ENCODE data around the gene KCNG2. TPM values are rescaled to one million over a fixed set of nuclear protein-coding genes. Genes with fewer than 3 reads are reported as not detected.

KCNG2 gene
- total and polyA plus RNA-seq, 9 of the 15 experiments (the other 6 are each of a cell fraction or from before 2014, with no cell fraction given): not detected

DNA sequence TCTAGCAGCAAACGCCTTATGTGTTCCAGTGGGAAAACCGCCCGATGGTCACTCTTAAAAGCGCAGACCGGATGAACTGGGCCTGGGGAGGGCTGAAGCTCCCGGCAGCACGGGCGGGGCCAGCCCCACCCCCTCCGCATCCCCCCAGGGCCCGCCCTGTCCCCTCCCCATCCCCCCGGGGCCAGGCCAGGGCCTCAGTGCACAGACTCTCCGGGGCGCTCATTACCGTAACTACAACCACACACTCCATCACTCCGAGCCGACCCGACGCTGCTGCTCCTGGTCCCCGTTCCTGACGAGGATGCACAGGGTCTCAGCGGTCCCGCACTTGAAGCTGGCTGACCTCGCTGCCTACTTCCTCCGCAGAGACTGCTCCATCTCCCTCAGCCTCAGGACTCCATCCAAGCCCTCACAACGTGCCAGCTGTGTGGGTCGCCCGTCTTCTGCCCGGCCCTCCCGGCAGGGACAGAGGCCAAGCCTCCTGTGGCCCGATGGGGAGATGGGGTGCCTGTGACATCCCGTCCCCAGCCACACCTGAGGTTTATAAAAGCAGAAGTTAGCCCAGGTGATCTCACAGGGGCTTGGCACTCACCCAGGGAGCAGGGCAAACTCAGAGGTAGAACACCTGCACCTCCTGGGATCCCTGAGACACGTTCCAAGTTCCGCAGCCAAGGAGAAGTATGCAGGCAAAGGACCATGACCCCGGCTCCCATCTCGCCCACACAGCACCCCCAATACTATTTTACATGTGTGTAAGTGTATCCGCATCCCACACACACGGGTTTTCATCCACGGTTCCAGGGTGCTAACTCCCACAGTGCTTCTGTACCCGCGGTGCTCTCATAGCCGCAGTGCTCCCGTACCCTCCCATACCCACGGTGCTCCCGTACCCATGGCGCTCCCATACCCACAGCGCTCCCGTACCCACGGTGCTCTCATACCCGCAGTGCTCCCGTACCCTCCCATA is 117.7 kb downstream of the KCNG2 start:
- H3K9me3 ChIP-seq (replicated peaks; ENCODE audit: control insufficient read depth, insufficient read depth, low read depth, low read length): 0 out of 2 replicates have a peak, but pooled peaks cover 1% of the 10 kb centered on the region
- intact Hi-C loops (cut with micrococcal nuclease): no loop called here
- H3K4me3 ChIP-seq: no peak overlapping the region
- H3K79me2 ChIP-seq (ENCODE audit: control insufficient read depth, insufficient read depth, low read length): no peaks in the 10 kb centered on the region
- peak; percentile 80 for TF ChIP-seq ZNF263 (CRISPR knock-in tag; IDR thresholded peaks at IDR 0.05; ENCODE audit: borderline replicate concordance)
- TF ChIP-seq ZNF311 (CRISPR knock-in tag; IDR thresholded peaks at IDR 0.05): no peak
- TF ChIP-seq, protein P1, sequence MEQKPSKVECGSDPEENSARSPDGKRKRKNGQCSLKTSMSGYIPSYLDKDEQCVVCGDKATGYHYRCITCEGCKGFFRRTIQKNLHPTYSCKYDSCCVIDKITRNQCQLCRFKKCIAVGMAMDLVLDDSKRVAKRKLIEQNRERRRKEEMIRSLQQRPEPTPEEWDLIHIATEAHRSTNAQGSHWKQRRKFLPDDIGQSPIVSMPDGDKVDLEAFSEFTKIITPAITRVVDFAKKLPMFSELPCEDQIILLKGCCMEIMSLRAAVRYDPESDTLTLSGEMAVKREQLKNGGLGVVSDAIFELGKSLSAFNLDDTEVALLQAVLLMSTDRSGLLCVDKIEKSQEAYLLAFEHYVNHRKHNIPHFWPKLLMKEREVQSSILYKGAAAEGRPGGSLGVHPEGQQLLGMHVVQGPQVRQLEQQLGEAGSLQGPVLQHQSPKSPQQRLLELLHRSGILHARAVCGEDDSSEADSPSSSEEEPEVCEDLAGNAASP (IDR thresholded peaks at IDR 0.05): no peak
- H3K4me2 ChIP-seq (ENCODE audit: insufficient read depth, low read length): no peak overlapping the region
- POLR2A ChIA-PET: no interaction called here
- DNase-seq (ENCODE audit: extremely low read depth in 1 of 4, low spot score in 3 of 4): no peak
- H3K27me3 ChIP-seq (ENCODE audit: control insufficient read depth in 2 of 2, insufficient read depth in 2 of 2, low read length in 2 of 2): no peaks in the 10 kb centered on the region
- no peaks in the 10 kb centered on the region for H3K9me1 ChIP-seq (ENCODE audit: control insufficient read depth, insufficient read depth, low read length)
- in situ Hi-C loops (cut with MboI): no loop called here
- CTCF ChIA-PET (ENCODE audit: low intra/inter-chr PET ratio): no interaction called here
- no peak for FAIRE-seq
- no peaks in the 10 kb centered on the region for H3K36me3 ChIP-seq (ENCODE audit: control insufficient read depth, insufficient read depth, low read length)
- BruUV-seq (replicated peaks): no TSS peak
- no peak overlapping the region for H3K27ac ChIP-seq (ENCODE audit: extremely low read depth, low read depth, low read length)
- H2AFZ ChIP-seq (ENCODE audit: low read depth, low read length): no peak overlapping the region
- H3K9ac ChIP-seq (ENCODE audit: insufficient read depth in 1 of 2, low read depth in 2 of 2, low read length in 2 of 2): no peak overlapping the region
- H3K4me1 ChIP-seq (replicated peaks in 1 of 2; ENCODE audit: control insufficient read depth in 2 of 2, insufficient read depth in 2 of 2, low read length in 2 of 2): no peaks in the 10 kb centered on the region; a peak in 1 of 5 replicates
- no peaks in the 10 kb centered on the region for H4K20me1 ChIP-seq (replicated peaks; ENCODE audit: control insufficient read depth, insufficient read depth, low read length)
- no peak for ATAC-seq
- 94% methylated on average over 20 of the region's 50 CpGs for WGBS (ENCODE audit: insufficient coverage, low coverage, missing lambda C conversion rate)

Measured in K562 (cell line).